Keratinocyte (primary cell): Measurements from ENCODE around the gene BLZF1. TPM values are rescaled to one million over a fixed set of nuclear protein-coding genes. Genes with fewer than 3 reads are reported as not detected.
A peak's percentile ranks its signal among the peaks of the same experiment; 100 is the strongest.

Experiments
- DNase-seq: peaks from one replicate; pipeline ENCODE4 v3.0.0-alpha.2; 2011; ENCODE audit warnings: low read depth, missing footprints, low spot score
- FAIRE-seq: peaks from 2 replicates; lab custom pipeline; 2011; peaks lifted over from hg19 to GRCh38; lab: Jason Lieb, UNC
- H2AFZ ChIP-seq: 2 replicates; pipeline ENCODE4 v1.6.0; 2012; ENCODE audit warnings: low read length, control low read depth, inconsistent platforms; ENCODE audit not compliant: control insufficient read depth
- H3K27ac ChIP-seq: 2 replicates; pipeline ENCODE4 v1.5.1; 2011; ENCODE audit warnings: low read length; ENCODE audit not compliant: control insufficient read depth, insufficient read depth
- H3K27me3 ChIP-seq: 3 replicates; pipeline ENCODE4 v1.6.0; 2011; ENCODE audit warnings: low read length; ENCODE audit not compliant: control insufficient read depth, insufficient read depth; ENCODE audit errors: extremely low read depth
- H3K36me3 ChIP-seq, 2 experiments: 2 replicates in 1 of 2; 3 replicates in 1 of 2; pipeline ENCODE4 v1.5.1; 2011; ENCODE audit warnings: low read length in 2 of 2, mild to moderate bottlenecking in 1 of 2; ENCODE audit not compliant: control insufficient read depth in 2 of 2, insufficient read depth in 2 of 2; ENCODE audit errors: extremely low read depth in 1 of 2
- H3K4me1 ChIP-seq: 3 replicates; pipeline ENCODE4 v1.5.1; 2011; ENCODE audit warnings: low read length; ENCODE audit not compliant: control insufficient read depth, insufficient read depth; ENCODE audit errors: extremely low read depth
- H3K4me2 ChIP-seq: 3 replicates; pipeline ENCODE4 v1.6.0; 2011; ENCODE audit warnings: low read depth, low read length; ENCODE audit not compliant: control insufficient read depth, insufficient read depth; ENCODE audit errors: extremely low read depth
- H3K4me3 ChIP-seq, 3 experiments: fragments of 200-600 bp in 1 of 3; sonication (generic) in 1 of 3; 2 replicates in 2 of 3; 3 replicates in 1 of 3; pipeline ENCODE4 v1.5.1; 2011 to 2016; ENCODE audit warnings: low read length in 3 of 3, mild to moderate bottlenecking in 3 of 3, control low read depth in 2 of 3, inconsistent platforms in 1 of 3, low read depth in 1 of 3, mixed read lengths in 1 of 3, mixed run types in 1 of 3, moderate library complexity in 1 of 3; ENCODE audit not compliant: control insufficient read depth in 2 of 3, insufficient read depth in 2 of 3; ENCODE audit errors: extremely low read depth in 1 of 3
- H3K79me2 ChIP-seq: 2 replicates; pipeline ENCODE4 v1.6.0; 2012; ENCODE audit warnings: low read length; ENCODE audit not compliant: control insufficient read depth, insufficient read depth
- H3K9ac ChIP-seq: 3 replicates; pipeline ENCODE4 v1.6.0; 2011; ENCODE audit warnings: low read length; ENCODE audit not compliant: control insufficient read depth, insufficient read depth; ENCODE audit errors: extremely low read depth
- H3K9me1 ChIP-seq: 3 replicates; pipeline ENCODE4 v1.6.0; 2011; ENCODE audit warnings: low read length; ENCODE audit not compliant: control insufficient read depth, insufficient read depth; ENCODE audit errors: extremely low read depth
- H3K9me3 ChIP-seq: 2 replicates; pipeline ENCODE4 v1.5.1; 2012; ENCODE audit warnings: low read depth, low read length; ENCODE audit not compliant: control insufficient read depth
- H4K20me1 ChIP-seq: 3 replicates; pipeline ENCODE4 v1.6.0; 2011; ENCODE audit warnings: low read length; ENCODE audit not compliant: control insufficient read depth, insufficient read depth; ENCODE audit errors: extremely low read depth
- EZH2 ChIP-seq: IDR thresholded peaks from one replicate; pipeline ENCODE4 v1.6.1; 2012; ENCODE audit warnings: inconsistent platforms, mild to moderate bottlenecking, low read length, moderate library complexity
- dilution Hi-C: fragments of 300-500 bp; cut with MboI; formaldehyde crosslinking; loops from one replicate; pipeline ENCODE4 v1.7.0; 2020; ENCODE audit warnings: low sequenced_read_pairs; ENCODE audit not compliant: extremely low pct_ligation_motif_present
- polyA plus RNA-seq, 5 experiments: library from polyadenylated mRNA; depleted of rRNA in 3 of 5; stranded (reverse) in 3 of 5; stranded (forward) in 1 of 5; unstranded in 1 of 5; fragments of >200 nt; gene quantifications; 1 replicate in 1 of 5; 2 replicates in 3 of 5; 3 replicates in 1 of 5; pipeline versions ENCODE4 v1.2.1 to v1.2.3, GENCODE V29; 2011 to 2012; ENCODE audit warnings: missing spikeins in 2 of 5, low read depth in 1 of 5, low replicate concordance in 1 of 5
- TF ChIP-seq, protein P1 (sequence below), 3 experiments: IDR thresholded peaks in 1 of 3; conservative IDR thresholded peaks in 1 of 3; optimal IDR thresholded peaks in 1 of 3; 2 replicates in 2 of 3; 3 replicates in 1 of 3; pipeline versions ENCODE3 to v1.5.1; 2011; ENCODE audit warnings: low read length in 3 of 3, mild to moderate bottlenecking in 3 of 3, moderate library complexity in 2 of 3, control low read depth in 1 of 3, inconsistent platforms in 1 of 3; ENCODE audit not compliant: insufficient read depth in 2 of 3; ENCODE audit errors: extremely low read depth in 1 of 3

Gene BLZF1
- polyA plus RNA-seq, 1 donor (not counting 4 experiments of a cell fraction or from before 2014, with no cell fraction given): 50.9 TPM

DNA sequence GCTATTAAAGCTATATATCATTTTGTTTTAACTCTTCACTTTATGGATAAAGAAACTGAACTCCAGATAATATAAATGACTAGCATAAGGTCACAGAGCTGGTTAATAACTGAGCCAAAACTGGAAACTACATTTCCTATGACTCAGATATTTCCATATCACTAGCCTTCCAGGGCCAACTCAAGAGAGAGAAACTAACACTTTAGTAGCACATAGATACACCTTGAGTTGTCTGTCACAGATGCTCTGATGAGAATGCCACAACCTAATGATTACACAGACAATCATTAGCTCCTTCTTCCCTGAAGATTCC, 41.1 kb upstream of the BLZF1 start:
- Histone ChIP-seq H3K27me3 (no peaks in the 10 kb centered on the region), H2AFZ (no peak overlapping the region), H3K36me3 (no peaks in the 10 kb centered on the region), H3K4me3 (no peak overlapping the region), H3K9ac (no peak overlapping the region), H3K79me2 (peaks cover 23% of the 10 kb centered on the region), H3K4me2 (no peak overlapping the region), H3K4me1 (peaks cover 11% of the 10 kb centered on the region), H3K9me1 (no peaks in the 10 kb centered on the region), H3K27ac (no peak overlapping the region), H4K20me1 (no peaks in the 10 kb centered on the region), H3K9me3 (no peaks in the 10 kb centered on the region)
- no peak for DNase-seq
- no peak for TF ChIP-seq EZH2
- TF ChIP-seq, protein P1, sequence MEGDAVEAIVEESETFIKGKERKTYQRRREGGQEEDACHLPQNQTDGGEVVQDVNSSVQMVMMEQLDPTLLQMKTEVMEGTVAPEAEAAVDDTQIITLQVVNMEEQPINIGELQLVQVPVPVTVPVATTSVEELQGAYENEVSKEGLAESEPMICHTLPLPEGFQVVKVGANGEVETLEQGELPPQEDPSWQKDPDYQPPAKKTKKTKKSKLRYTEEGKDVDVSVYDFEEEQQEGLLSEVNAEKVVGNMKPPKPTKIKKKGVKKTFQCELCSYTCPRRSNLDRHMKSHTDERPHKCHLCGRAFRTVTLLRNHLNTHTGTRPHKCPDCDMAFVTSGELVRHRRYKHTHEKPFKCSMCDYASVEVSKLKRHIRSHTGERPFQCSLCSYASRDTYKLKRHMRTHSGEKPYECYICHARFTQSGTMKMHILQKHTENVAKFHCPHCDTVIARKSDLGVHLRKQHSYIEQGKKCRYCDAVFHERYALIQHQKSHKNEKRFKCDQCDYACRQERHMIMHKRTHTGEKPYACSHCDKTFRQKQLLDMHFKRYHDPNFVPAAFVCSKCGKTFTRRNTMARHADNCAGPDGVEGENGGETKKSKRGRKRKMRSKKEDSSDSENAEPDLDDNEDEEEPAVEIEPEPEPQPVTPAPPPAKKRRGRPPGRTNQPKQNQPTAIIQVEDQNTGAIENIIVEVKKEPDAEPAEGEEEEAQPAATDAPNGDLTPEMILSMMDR (optimal IDR thresholded peaks at IDR 0.05 in 1 of 3, IDR thresholded peaks at IDR 0.05 in 1 of 3, conservative IDR thresholded peaks at IDR 0.05 in 1 of 3; ENCODE audit: extremely low read depth in 1 of 3, insufficient read depth in 2 of 3, low read length in 3 of 3): no peak
- FAIRE-seq: peak; percentile 80
- dilution Hi-C loops: no loop called here

GRCh38 chr1:169327875-169328274, 40.1 kb upstream of the BLZF1 start:
- H3K9me3 ChIP-seq: no peaks in the 10 kb centered on the region
- H3K4me2 ChIP-seq: no peak overlapping the region
- no peak overlapping the region for H3K4me3 ChIP-seq
- DNase-seq (no peak), FAIRE-seq (no peak)
- peaks cover 28% of the 10 kb centered on the region for H3K79me2 ChIP-seq
- no peaks in the 10 kb centered on the region for H4K20me1 ChIP-seq
- H3K9me1 ChIP-seq: no peaks in the 10 kb centered on the region
- H3K9ac ChIP-seq: no peak overlapping the region
- no peak overlapping the region for H3K27ac ChIP-seq
- H2AFZ ChIP-seq: no peak overlapping the region
- H3K27me3 ChIP-seq: no peaks in the 10 kb centered on the region
- H3K4me1 ChIP-seq: peaks cover 11% of the 10 kb centered on the region
- dilution Hi-C loops: no loop called here
- no peaks in the 10 kb centered on the region for H3K36me3 ChIP-seq
- TF ChIP-seq, protein P1 (optimal IDR thresholded peaks at IDR 0.05 in 1 of 3, IDR thresholded peaks at IDR 0.05 in 1 of 3, conservative IDR thresholded peaks at IDR 0.05 in 1 of 3; ENCODE audit: extremely low read depth in 1 of 3, insufficient read depth in 2 of 3, low read length in 3 of 3): no peak
- no peak for TF ChIP-seq EZH2
